Breast epithelium (tissue), 4 donors: ENCODE data around the gene ANKRD29. TPM values are rescaled to one million over a fixed set of nuclear protein-coding genes. Genes with fewer than 3 reads are reported as not detected.

Experiments used
- DNase-seq, 2 donors: peaks; one replicate each; pipeline ENCODE4 v3.0.0-alpha.2; 2019; ENCODE audit warnings: low spot score in 2 of 2
- H3K27ac ChIP-seq, 2 donors: fragments of 200-600 bp; sonication (generic) in 1 of 2; one replicate each; pipeline ENCODE4 v1.5.1; 2016 to 2019; ENCODE audit warnings: mild to moderate bottlenecking in 1 of 2
- H3K27me3 ChIP-seq, 2 donors: fragments of 200-600 bp; sonication (generic) in 1 of 2; one replicate each; pipeline versions ENCODE4 v1.5.1 to v1.6.0; 2017 to 2019; ENCODE audit warnings: control low read depth in 1 of 2, mild to moderate bottlenecking in 1 of 2
- H3K36me3 ChIP-seq: fragments of 200-600 bp; one replicate; pipeline ENCODE4 v1.5.1; 2019
- H3K4me1 ChIP-seq, 2 donors: fragments of 200-600 bp; sonication (generic); one replicate each; pipeline ENCODE4 v1.5.1; 2016 to 2019; ENCODE audit warnings: control low read depth in 1 of 2
- H3K4me3 ChIP-seq, 3 donors: fragments of 200-600 bp; sonication (generic); 1 replicate in 2 of 3; 2 replicates in 1 of 3; pipeline ENCODE4 v1.5.1; 2016 to 2019; ENCODE audit warnings: mild to moderate bottlenecking in 3 of 3, moderate library complexity in 2 of 3
- H3K9me3 ChIP-seq, 2 donors: fragments of 200-600 bp; sonication (generic) in 1 of 2; one replicate each; pipeline ENCODE4 v1.5.1; 2016 to 2019; ENCODE audit warnings: control low read depth in 1 of 2
- CTCF ChIP-seq, 3 donors: fragments of 450-650 bp; IDR thresholded peaks; one replicate each; pipeline ENCODE4 v1.5.1; 2016 to 2017; ENCODE audit warnings: antibody characterized with exemption in 3 of 3, mild to moderate bottlenecking in 3 of 3, moderate library complexity in 3 of 3
- POLR2A ChIP-seq: fragments of 450-650 bp; IDR thresholded peaks from one replicate; pipeline ENCODE4 v1.6.1; 2016; ENCODE audit warnings: antibody characterized with exemption, mild to moderate bottlenecking, moderate library complexity
- POLR2AphosphoS5 ChIP-seq, 3 donors: sonication (generic); formaldehyde crosslinking; IDR thresholded peaks; one replicate each; pipeline ENCODE4 v1.6.1; 2017; ENCODE audit warnings: antibody characterized with exemption in 3 of 3
- intact Hi-C: fragments of 100-400 bp; cut with DNase I; formaldehyde crosslinking; loops from one replicate; pipeline ENCODE4 v1.15.1; 2023; ENCODE audit warnings: low total_unique reads
- total RNA-seq, 3 donors: library from RNA; depleted of rRNA; stranded (reverse); fragments of >200 nt; gene quantifications; one replicate each; pipeline ENCODE4 v1.1.0, GENCODE V29; 2016

The ANKRD29 gene
- total RNA-seq, 3 donors from 2014 or later, result 8.8 to 13.8 (median 9.9) TPM

- intact Hi-C loops, result no loop called here
- no peak for DNase-seq
- Histone ChIP-seq H3K9me3 (no peaks in the 10 kb centered on the region), H3K27me3 (no peaks in the 10 kb centered on the region), H3K36me3 (no peaks in the 10 kb centered on the region), H3K4me1 (no peaks in the 10 kb centered on the region), H3K27ac (no peak overlapping the region), H3K4me3 (no peak overlapping the region)
- no peak for TF ChIP-seq POLR2AphosphoS5 (IDR thresholded peaks at IDR 0.05)
- TF ChIP-seq POLR2A, result no peak
- no peak for TF ChIP-seq CTCF (IDR thresholded peaks at IDR 0.05)
Observed at GRCh38 chr18:23650968-23651927, 11.5 kb downstream of the ANKRD29 start.

GRCh38 chr18:23648940-23649607, 13.6 kb downstream of the ANKRD29 start:
- Histone ChIP-seq H3K36me3 (no peaks in the 10 kb centered on the region), H3K4me1 (no peaks in the 10 kb centered on the region), H3K4me3 (no peak overlapping the region), H3K27ac (peak overlapping the region in 1 of 2 donors; percentile 14), H3K27me3 (no peaks in the 10 kb centered on the region), H3K9me3 (no peaks in the 10 kb centered on the region)
- intact Hi-C loops, result no loop called here
- TF ChIP-seq POLR2AphosphoS5 (IDR thresholded peaks at IDR 0.05) (no peak), POLR2A (no peak), CTCF (IDR thresholded peaks at IDR 0.05) (no peak)
- no peak for DNase-seq

GRCh38 chr18:23648456-23648855, 14.3 kb downstream of the ANKRD29 start:
- H3K9me3 ChIP-seq, result no peaks in the 10 kb centered on the region
- TF ChIP-seq POLR2A, result no peak
- TF ChIP-seq CTCF (IDR thresholded peaks at IDR 0.05), result no peak
- no peak for TF ChIP-seq POLR2AphosphoS5 (IDR thresholded peaks at IDR 0.05)
- H3K36me3 ChIP-seq, result no peaks in the 10 kb centered on the region
- H3K4me3 ChIP-seq, result no peak overlapping the region
- H3K27me3 ChIP-seq, result no peaks in the 10 kb centered on the region
- H3K4me1 ChIP-seq, result no peaks in the 10 kb centered on the region
- no peak for DNase-seq
- intact Hi-C loops, result no loop called here
- no peak overlapping the region for H3K27ac ChIP-seq

GRCh38 chr18:23646282-23646681, 16.4 kb downstream of the ANKRD29 start:
- TF ChIP-seq POLR2AphosphoS5 (IDR thresholded peaks at IDR 0.05) (no peak), CTCF (IDR thresholded peaks at IDR 0.05) (no peak), POLR2A (no peak)
- H3K27me3 ChIP-seq, result no peaks in the 10 kb centered on the region
- no peak overlapping the region for H3K4me3 ChIP-seq
- no peak for DNase-seq
- H3K4me1 ChIP-seq, result no peaks in the 10 kb centered on the region
- peaks cover 5 to 8% of the 10 kb centered on the region in 2 donors for H3K9me3 ChIP-seq
- no peaks in the 10 kb centered on the region for H3K36me3 ChIP-seq
- no peak overlapping the region for H3K27ac ChIP-seq
- intact Hi-C loops, result no loop called here
